Spleen (tissue), 11 donors: ENCODE measurements around the gene CPSF3. TPM values are rescaled to one million over a fixed set of nuclear protein-coding genes. Genes with fewer than 3 reads are reported as not detected.

Experiments
- DNase-seq: peaks from one replicate; pipeline ENCODE4 v3.0.0-alpha.2; 2020
- H3K27ac ChIP-seq, 8 donors: fragments of 200-600 bp; sonication (generic) in 7 of 8; 1 replicate in 4 of 8; 2 replicates in 4 of 8; pipeline versions ENCODE4 v1.5.0 to v1.8.0; 2016 to 2021; ENCODE audit warnings: inconsistent platforms in 4 of 8, mild to moderate bottlenecking in 4 of 8, moderate library complexity in 1 of 8
- H3K27me3 ChIP-seq, 7 donors: fragments of 200-600 bp; sonication (generic) in 6 of 7; replicated peaks in 1 of 7; 1 replicate in 4 of 7; 2 replicates in 3 of 7; pipeline versions ENCODE4 v1.5.0 to v1.8.0; 2016 to 2021; ENCODE audit warnings: inconsistent platforms in 3 of 7, mild to moderate bottlenecking in 1 of 7
- H3K36me3 ChIP-seq, 6 donors: fragments of 200-600 bp; sonication (generic) in 5 of 6; 1 replicate in 4 of 6; 2 replicates in 2 of 6; pipeline versions ENCODE4 v1.5.0 to v1.8.0; 2016 to 2021; ENCODE audit warnings: inconsistent platforms in 2 of 6
- H3K4me1 ChIP-seq, 6 donors: fragments of 200-600 bp; sonication (generic) in 5 of 6; 1 replicate in 3 of 6; 2 replicates in 3 of 6; pipeline versions ENCODE4 v1.5.0 to v1.8.0; 2016 to 2021; ENCODE audit warnings: inconsistent platforms in 3 of 6
- H3K4me3 ChIP-seq, 8 donors: fragments of 200-600 bp; sonication (generic) in 7 of 8; 1 replicate in 4 of 8; 2 replicates in 4 of 8; pipeline versions ENCODE4 v1.5.0 to v1.8.0; 2016 to 2021; ENCODE audit warnings: inconsistent platforms in 4 of 8, mild to moderate bottlenecking in 4 of 8, moderate library complexity in 2 of 8
- H3K9me3 ChIP-seq, 8 donors: fragments of 200-600 bp; sonication (generic) in 7 of 8; 1 replicate in 4 of 8; 2 replicates in 4 of 8; pipeline versions ENCODE4 v1.5.0 to v1.8.0; 2016 to 2021; ENCODE audit warnings: inconsistent platforms in 4 of 8
- POLR2A ChIP-seq, 3 donors: fragments of 450-650 bp; IDR thresholded peaks; one replicate each; pipeline ENCODE4 v1.5.1; 2017; ENCODE audit warnings: antibody characterized with exemption in 3 of 3, mild to moderate bottlenecking in 1 of 3
- POLR2AphosphoS5 ChIP-seq, 3 donors: sonication (generic); formaldehyde crosslinking; IDR thresholded peaks; one replicate each; pipeline ENCODE4 v1.5.1; 2017; ENCODE audit warnings: antibody characterized with exemption in 3 of 3
- WGBS, 5 donors: extraction: QIAGEN DNeasy Blood & Tissue Kit in 3 of 5; methylation state at CpG; one replicate each; pipeline versions ENCODE4 v1.1.5 to v1.1.7; 2013 to 2018; 5-methylcytosine and 5-hydroxymethylcytosine counted together
- intact Hi-C: fragments of 100-400 bp; cut with DNase I; formaldehyde crosslinking; loops from one replicate; pipeline ENCODE4 v1.15.0; 2023; ENCODE audit warnings: low total_unique reads
- polyA plus RNA-seq, 3 donors: library from polyadenylated mRNA; stranded (reverse); fragments of 200-250 nt; gene quantifications; one replicate each; pipeline ENCODE4 v1.2.1, GENCODE V29; 2013
- total RNA-seq, 7 donors: library from RNA; depleted of rRNA in 3 of 7; stranded (reverse); fragments of >200 nt in 3 of 7; fragmentation: NEBNext Ultra II Directional in 4 of 7; extraction: Animal tissue kit (Norgen Biotek cat#: 25700) in 4 of 7; gene quantifications; one replicate each; pipeline versions ENCODE4 v1.1.0 to v1.2.1, GENCODE V29; 2016 to 2021
- TF ChIP-seq, protein P1 (sequence below), 11 experiments: fragments of 200-600 bp in 7 of 11; fragments of 450-650 bp in 4 of 11; sonication (generic) in 4 of 11; IDR thresholded peaks in 8 of 11; conservative IDR thresholded peaks in 3 of 11; 1 replicate in 7 of 11; 2 replicates in 4 of 11; pipeline versions ENCODE4 v1.4.0 to v1.8.0; 2016 to 2021; ENCODE audit warnings: antibody characterized with exemption in 11 of 11, inconsistent platforms in 4 of 11, mild to moderate bottlenecking in 1 of 11
- donor health status: healthy with polysubstance abuse.
- donor health status: DM: no; HTN: no; CAD: no; lungs with moderate emphysema.
- donor health status: DM: no; HTN: no; CAD: no.
- donor health status: Bipolar disorder and iron deficiency.
- donor health status: healthy.
- donor health status: DM: no; HTN: no; CAD: no.
- donor health status: DM: yes; HTN: yes; CAD: no.

The CPSF3 gene
- total and polyA plus RNA-seq, 10 donors, result 18.9 to 35.8 (median 27.5) TPM

DNA sequence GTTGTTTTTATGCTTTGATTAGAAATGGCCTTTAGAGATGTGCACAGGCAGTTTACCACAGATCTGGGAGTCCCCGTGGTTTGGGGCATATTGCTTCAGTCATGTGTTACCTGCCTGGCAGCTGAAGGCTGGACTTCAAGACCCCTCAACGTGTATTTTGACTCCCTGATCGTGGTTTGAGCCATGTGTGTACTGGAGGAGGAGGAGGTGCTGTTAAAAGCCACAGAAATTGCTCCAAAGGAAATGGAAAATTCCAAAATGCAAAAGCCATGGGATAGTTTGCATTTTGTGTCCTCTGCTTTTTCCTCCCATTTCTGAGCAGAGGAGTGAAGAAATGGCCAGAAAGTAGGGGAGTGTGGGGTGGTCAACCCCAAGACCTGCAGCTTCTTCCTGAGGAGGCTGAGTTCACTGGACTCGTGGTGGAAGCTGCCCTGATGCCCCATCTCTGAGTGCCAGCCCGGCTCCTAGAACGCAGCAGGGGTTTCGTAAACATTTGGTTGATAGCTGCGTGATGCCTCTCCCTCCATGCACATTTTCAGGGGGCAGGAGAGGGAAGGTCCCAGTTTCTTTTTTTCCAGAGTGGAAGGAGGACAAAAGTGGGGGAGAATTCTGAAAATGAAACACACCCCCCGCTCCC, 45.9 kb upstream of the CPSF3 start:
- H3K27ac ChIP-seq, result no peak overlapping the region
- TF ChIP-seq, protein P1, sequence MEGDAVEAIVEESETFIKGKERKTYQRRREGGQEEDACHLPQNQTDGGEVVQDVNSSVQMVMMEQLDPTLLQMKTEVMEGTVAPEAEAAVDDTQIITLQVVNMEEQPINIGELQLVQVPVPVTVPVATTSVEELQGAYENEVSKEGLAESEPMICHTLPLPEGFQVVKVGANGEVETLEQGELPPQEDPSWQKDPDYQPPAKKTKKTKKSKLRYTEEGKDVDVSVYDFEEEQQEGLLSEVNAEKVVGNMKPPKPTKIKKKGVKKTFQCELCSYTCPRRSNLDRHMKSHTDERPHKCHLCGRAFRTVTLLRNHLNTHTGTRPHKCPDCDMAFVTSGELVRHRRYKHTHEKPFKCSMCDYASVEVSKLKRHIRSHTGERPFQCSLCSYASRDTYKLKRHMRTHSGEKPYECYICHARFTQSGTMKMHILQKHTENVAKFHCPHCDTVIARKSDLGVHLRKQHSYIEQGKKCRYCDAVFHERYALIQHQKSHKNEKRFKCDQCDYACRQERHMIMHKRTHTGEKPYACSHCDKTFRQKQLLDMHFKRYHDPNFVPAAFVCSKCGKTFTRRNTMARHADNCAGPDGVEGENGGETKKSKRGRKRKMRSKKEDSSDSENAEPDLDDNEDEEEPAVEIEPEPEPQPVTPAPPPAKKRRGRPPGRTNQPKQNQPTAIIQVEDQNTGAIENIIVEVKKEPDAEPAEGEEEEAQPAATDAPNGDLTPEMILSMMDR (IDR thresholded peaks at IDR 0.05 in 8 of 11, conservative IDR thresholded peaks at IDR 0.05 in 3 of 11), result no peak
- TF ChIP-seq POLR2AphosphoS5 (IDR thresholded peaks at IDR 0.05), result no peak
- no peak for TF ChIP-seq POLR2A (IDR thresholded peaks at IDR 0.05)
- no peaks in the 10 kb centered on the region for H3K36me3 ChIP-seq
- H3K9me3 ChIP-seq, result no peaks in the 10 kb centered on the region
- H3K4me1 ChIP-seq, result no peaks in the 10 kb centered on the region
- H3K27me3 ChIP-seq, result peaks cover 0 to 15% (median 0%) of the 10 kb centered on the region in 7 donors
- H3K4me3 ChIP-seq, result no peak overlapping the region
- DNase-seq, result no peak
- intact Hi-C loops, result no loop called here
- 51 to 72% (median 57%) methylated on average over 9 of the region's 9 CpGs for WGBS, 5 donors

DNA sequence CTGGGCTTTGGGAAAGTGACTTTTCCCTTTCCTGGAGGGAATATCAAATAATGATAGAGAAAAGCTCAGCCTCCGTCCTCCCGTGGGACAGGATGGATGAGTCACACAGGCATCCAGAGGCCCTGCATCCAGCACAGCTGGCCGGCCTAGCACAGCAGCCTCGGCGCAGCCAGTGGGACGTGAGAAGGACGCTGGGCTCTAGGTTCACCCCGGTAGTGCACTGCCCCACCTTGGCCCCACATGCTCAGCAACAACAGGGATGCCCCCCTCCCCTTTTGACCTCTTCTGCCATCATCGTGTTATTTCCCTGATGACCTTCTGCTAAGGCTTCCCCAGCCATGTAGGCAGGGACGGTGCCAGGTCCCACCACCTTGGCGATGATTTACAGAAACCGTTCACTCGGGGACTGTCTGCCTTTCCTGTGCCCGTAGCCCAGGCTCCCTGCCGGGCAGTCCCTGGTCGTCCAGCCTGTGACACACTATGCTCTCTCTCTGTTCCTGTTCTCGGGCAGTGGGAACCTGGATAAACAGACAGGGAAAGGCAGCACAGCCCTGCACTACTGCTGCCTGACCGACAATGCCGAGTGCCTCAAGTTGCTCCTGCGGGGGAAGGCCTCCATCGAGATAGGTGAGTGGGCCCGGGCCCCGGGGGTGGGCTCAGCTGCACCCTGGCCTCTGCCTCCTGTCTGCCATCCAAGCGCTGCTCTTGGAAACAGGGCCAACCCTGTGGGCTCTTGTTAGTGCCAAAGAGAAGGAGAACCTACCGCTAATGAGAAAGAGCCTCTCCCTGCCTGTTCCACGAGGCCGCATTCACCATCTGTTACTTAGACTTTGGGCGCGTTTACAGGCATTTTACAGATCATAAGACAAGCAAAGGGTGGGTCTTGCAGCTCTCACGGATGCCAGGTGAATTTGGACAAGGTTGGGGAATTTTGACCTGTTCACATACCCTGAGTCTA, 44.7 kb upstream of the CPSF3 start:
- Histone ChIP-seq H3K4me1 (no peaks in the 10 kb centered on the region), H3K27ac (no peak overlapping the region), H3K36me3 (no peaks in the 10 kb centered on the region), H3K4me3 (no peak overlapping the region), H3K9me3 (no peaks in the 10 kb centered on the region), H3K27me3 (peaks cover 0 to 15% (median 0%) of the 10 kb centered on the region in 7 donors)
- intact Hi-C loops, result no loop called here
- DNase-seq, result no peak
- 83 to 90% (median 87%) methylated on average over 30 of the region's 30 CpGs for WGBS, 5 donors
- TF ChIP-seq POLR2AphosphoS5 (IDR thresholded peaks at IDR 0.05) (no peak), POLR2A (IDR thresholded peaks at IDR 0.05) (no peak)
- TF ChIP-seq, protein P1 (IDR thresholded peaks at IDR 0.05 in 8 of 11, conservative IDR thresholded peaks at IDR 0.05 in 3 of 11), result no peak

DNA sequence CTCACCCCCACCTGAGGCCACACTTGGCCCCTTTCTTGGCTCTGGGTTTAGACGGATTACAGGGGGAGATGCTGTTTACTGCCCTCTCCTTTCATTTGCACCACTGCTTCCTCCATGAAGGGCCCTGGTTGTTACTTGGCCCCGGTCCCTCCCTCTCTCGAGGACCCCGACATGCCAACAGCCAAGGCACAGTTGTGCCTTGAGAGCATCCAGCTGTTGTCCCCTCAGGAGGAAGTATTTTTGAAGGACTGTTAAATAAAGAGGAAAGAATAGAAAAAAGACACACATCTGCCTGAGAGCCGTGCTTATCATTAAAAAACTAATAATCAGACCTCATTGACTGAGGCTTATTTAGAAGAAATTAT, 44.1 kb upstream of the CPSF3 start:
- intact Hi-C loops, result no loop called here
- no peak overlapping the region for H3K27ac ChIP-seq
- no peaks in the 10 kb centered on the region for H3K4me1 ChIP-seq
- H3K36me3 ChIP-seq, result no peaks in the 10 kb centered on the region
- WGBS, 5 donors, result 80 to 94% (median 87%) methylated on average over 5 of the region's 5 CpGs
- H3K4me3 ChIP-seq, result no peak overlapping the region
- H3K9me3 ChIP-seq, result no peaks in the 10 kb centered on the region
- TF ChIP-seq POLR2AphosphoS5 (IDR thresholded peaks at IDR 0.05) (no peak), POLR2A (IDR thresholded peaks at IDR 0.05) (no peak)
- TF ChIP-seq, protein P1 (IDR thresholded peaks at IDR 0.05 in 8 of 11, conservative IDR thresholded peaks at IDR 0.05 in 3 of 11), result no peak
- DNase-seq, result no peak
- H3K27me3 ChIP-seq, result peaks cover 0 to 15% (median 0%) of the 10 kb centered on the region in 7 donors
